ENCODE data around the gene DAGLA. TPM values are rescaled to one million over a fixed set of nuclear protein-coding genes. Genes with fewer than 3 reads are reported as not detected.

Gene DAGLA
- total RNA-seq, 4 donors from 2014 or later = 1.5 to 5.6 (median 3.4) TPM

DNA sequence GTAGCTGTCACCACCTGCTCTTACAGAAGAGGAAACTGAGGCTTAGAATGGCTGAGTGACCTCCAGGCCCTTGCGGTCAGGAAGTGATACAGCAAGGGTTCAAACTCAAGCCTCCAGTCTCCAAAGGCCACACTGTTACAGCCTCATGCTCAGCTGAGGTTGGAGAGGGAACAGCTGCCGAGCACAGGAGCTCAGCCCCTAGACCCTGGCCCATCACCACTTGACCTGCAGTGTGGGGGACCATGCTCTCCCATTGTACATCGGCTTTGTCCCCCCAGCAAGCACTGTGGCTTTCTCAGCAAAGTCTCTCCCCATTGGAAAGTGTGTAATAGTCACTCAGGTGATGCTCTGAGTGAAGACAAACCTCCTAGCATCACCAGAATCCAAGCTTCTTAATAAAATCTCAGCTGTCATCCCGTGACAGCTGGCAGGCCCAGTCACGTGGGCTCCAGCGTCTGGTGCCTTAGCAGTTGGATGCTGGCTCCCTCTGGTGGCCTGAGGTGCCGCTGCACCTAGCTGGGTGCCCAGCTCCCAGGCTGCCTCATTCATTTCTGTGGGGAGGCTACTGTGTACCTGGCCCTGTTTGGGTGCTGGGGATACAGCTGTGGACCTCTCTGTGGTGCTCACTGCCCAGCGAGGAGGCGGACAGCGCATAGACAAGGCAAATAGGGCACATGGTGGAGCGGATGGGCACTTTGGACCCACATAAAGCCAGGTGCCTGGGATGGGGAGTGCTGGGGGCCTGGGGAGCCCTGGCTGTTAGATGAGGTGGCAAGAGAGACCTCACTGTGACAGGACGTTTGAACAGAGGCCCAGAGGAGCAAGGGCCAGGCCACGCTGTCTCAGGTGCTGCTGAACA lies 53.2 kb downstream of the DAGLA start:
- Histone ChIP-seq H3K36me3 (peaks cover 0 to 58% of the 10 kb centered on the region in 2 donors), H3K9me3 (no peaks in the 10 kb centered on the region), H3K4me3 (no peak overlapping the region), H3K27me3 (no peaks in the 10 kb centered on the region), H3K4me1 (peaks cover 0 to 35% (median 14%) of the 10 kb centered on the region in 3 donors), H3K27ac (peak overlapping the region in 3 of 4 donors; percentile 59 to 72 (median 69))
- 45 to 100% methylated on average over 1 to 2 of the region's 13 CpGs for WGBS, 2 donors (ENCODE audit: low coverage in 1 of 2)
- TF ChIP-seq EP300 (IDR thresholded peaks at IDR 0.05) (no peak), POLR2A (IDR thresholded peaks at IDR 0.05) (no peak), POLR2AphosphoS5 (IDR thresholded peaks at IDR 0.05) (peak; percentile 41)
- TF ChIP-seq, protein P1, sequence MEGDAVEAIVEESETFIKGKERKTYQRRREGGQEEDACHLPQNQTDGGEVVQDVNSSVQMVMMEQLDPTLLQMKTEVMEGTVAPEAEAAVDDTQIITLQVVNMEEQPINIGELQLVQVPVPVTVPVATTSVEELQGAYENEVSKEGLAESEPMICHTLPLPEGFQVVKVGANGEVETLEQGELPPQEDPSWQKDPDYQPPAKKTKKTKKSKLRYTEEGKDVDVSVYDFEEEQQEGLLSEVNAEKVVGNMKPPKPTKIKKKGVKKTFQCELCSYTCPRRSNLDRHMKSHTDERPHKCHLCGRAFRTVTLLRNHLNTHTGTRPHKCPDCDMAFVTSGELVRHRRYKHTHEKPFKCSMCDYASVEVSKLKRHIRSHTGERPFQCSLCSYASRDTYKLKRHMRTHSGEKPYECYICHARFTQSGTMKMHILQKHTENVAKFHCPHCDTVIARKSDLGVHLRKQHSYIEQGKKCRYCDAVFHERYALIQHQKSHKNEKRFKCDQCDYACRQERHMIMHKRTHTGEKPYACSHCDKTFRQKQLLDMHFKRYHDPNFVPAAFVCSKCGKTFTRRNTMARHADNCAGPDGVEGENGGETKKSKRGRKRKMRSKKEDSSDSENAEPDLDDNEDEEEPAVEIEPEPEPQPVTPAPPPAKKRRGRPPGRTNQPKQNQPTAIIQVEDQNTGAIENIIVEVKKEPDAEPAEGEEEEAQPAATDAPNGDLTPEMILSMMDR (IDR thresholded peaks at IDR 0.05) = peak in 3 of 4 experiments; percentile 98 to 99 (median 99)
- peak; percentile 84 for ATAC-seq

DNA sequence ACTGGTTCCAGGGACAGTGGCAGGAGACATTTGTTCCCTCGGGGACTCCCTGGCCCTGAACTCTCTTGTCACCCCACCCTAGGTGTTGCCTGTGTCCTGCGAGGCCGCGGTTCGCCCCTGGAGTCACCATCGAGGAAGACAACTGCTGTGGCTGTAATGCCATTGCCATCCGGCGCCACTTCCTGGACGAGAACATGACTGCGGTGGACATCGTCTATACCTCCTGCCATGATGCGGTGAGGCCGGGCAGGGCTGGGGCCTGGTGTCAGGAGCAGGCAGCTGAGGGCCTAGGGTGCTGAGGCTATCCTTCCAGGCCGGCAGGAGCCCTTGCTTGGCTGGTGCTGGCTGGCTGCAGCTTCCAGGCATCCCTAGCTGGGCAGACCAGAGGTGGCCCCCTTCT lies 54.6 kb downstream of the DAGLA start:
- no peak for ATAC-seq
- WGBS, 2 donors (ENCODE audit: low coverage in 1 of 2) = 87% methylated on average over 8 of the region's 14 CpGs; no CpG with 5 or more reads in 1 of the 2 donors
- Histone ChIP-seq H3K27ac (no peak overlapping the region), H3K4me3 (no peak overlapping the region), H3K27me3 (no peaks in the 10 kb centered on the region), H3K9me3 (no peaks in the 10 kb centered on the region), H3K4me1 (peaks cover 0 to 35% (median 14%) of the 10 kb centered on the region in 3 donors), H3K36me3 (peaks cover 0 to 59% of the 10 kb centered on the region in 2 donors)
- TF ChIP-seq EP300 (IDR thresholded peaks at IDR 0.05) = no peak
- no peak for TF ChIP-seq POLR2AphosphoS5 (IDR thresholded peaks at IDR 0.05)
- TF ChIP-seq, protein P1 (IDR thresholded peaks at IDR 0.05) = no peak
- TF ChIP-seq POLR2A (IDR thresholded peaks at IDR 0.05) = no peak

DNA sequence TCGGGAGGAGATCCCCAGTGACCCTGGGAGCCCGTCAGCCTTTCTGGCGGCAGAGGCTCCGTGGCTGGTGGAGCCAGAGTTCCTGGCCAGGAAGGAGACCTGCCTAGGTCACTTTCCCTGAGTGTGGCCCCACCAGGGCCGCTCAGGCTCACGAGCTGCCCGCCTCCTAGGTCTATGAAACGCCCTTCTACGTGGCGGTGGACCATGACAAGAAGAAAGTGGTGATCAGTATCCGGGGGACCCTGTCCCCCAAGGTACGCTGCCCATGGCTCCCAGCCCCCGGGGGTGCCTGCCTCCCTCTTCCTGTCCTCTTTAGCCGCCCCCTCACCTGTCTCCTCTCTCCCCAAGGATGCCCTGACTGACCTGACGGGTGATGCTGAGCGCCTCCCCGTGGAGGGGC lies 55.2 kb downstream of the DAGLA start:
- no peak for ATAC-seq
- Histone ChIP-seq H3K27ac (no peak overlapping the region), H3K4me1 (peaks cover 0 to 30% (median 14%) of the 10 kb centered on the region in 3 donors), H3K4me3 (no peak overlapping the region), H3K36me3 (peaks cover 0 to 65% of the 10 kb centered on the region in 2 donors), H3K9me3 (no peaks in the 10 kb centered on the region), H3K27me3 (no peaks in the 10 kb centered on the region)
- TF ChIP-seq EP300 (IDR thresholded peaks at IDR 0.05) = no peak
- no peak for TF ChIP-seq POLR2AphosphoS5 (IDR thresholded peaks at IDR 0.05)
- TF ChIP-seq POLR2A (IDR thresholded peaks at IDR 0.05) = no peak
- TF ChIP-seq, protein P1 (IDR thresholded peaks at IDR 0.05) = no peak
- no CpG with 5 or more reads among the region's 17 CpGs for WGBS, 2 donors (ENCODE audit: low coverage in 1 of 2)

DNA sequence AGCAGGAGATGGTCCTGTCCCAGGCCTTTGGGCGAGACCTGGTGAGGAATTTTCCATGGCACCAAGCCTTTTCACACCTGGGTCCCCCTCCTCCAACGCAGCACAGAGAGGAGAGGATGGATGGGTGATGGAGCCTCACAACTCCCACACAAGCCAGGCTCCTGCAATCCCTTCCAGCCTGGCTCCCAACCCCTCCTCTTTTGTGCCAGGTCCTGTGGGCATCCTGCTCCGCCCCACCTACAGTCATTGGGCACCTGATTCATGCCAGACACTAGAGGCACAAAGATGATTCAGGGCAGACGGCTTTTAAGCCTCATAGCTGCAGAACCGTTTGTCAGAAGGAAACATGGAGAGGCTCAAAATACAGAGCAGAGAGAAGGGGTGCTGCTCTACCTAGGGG lies 56.1 kb downstream of the DAGLA start:
- TF ChIP-seq POLR2A (IDR thresholded peaks at IDR 0.05) (no peak), EP300 (IDR thresholded peaks at IDR 0.05) (no peak), POLR2AphosphoS5 (IDR thresholded peaks at IDR 0.05) (no peak)
- TF ChIP-seq, protein P1 (IDR thresholded peaks at IDR 0.05) = no peak
- no peak overlapping the region for H3K27ac ChIP-seq
- no peak overlapping the region for H3K4me3 ChIP-seq
- no peak for ATAC-seq
- H3K9me3 ChIP-seq = no peaks in the 10 kb centered on the region
- WGBS, 2 donors (ENCODE audit: low coverage in 1 of 2) = 82% methylated on average over 2 of the region's 5 CpGs; no CpG with 5 or more reads in 1 of the 2 donors
- peaks cover 0 to 25% (median 14%) of the 10 kb centered on the region in 3 donors for H3K4me1 ChIP-seq
- H3K27me3 ChIP-seq = no peaks in the 10 kb centered on the region
- H3K36me3 ChIP-seq = peaks cover 0 to 69% of the 10 kb centered on the region in 2 donors

Data from gastroesophageal sphincter (tissue), 4 donors.